ENCODE data around the gene TP53TG5.
A peak's percentile ranks its signal among the peaks of the same experiment; 100 is the strongest.
"Not testable (repeated sequence)": the region's sequence is repeated elsewhere in the genome, so short reads cannot be mapped to it uniquely, and the experiment has no call there.

The TP53TG5 gene

GRCh38 chr20:45366192-45366591 is 11.9 kb downstream of the TP53TG5 start:
- no peak for DNase-seq

GRCh38 chr20:45365444-45365970 is 12.6 kb downstream of the TP53TG5 start:
- DNase-seq: no peak

GRCh38 chr20:45363611-45364492 is 14.3 kb downstream of the TP53TG5 start:
- DNase-seq: no peak

GRCh38 chr20:45362804-45363610 is 15.1 kb downstream of the TP53TG5 start, which contains the start of gene SYS1:
SYS1 (plus strand) TSS chr20:45363156; CDS start chr20:45363532, 376 bp downstream.
- DNase-seq: peak; percentile 99

- no peak for DNase-seq
Measured at GRCh38 chr20:45361793-45362192, 16.3 kb downstream of the TP53TG5 start.

GRCh38 chr20:45359406-45360148 is 18.5 kb downstream of the TP53TG5 start:
- peak; percentile 60 for DNase-seq

GRCh38 chr20:45359069-45359405 is 19.1 kb downstream of the TP53TG5 start:
- DNase-seq: peak; percentile 42

GRCh38 chr20:45358282-45359068 is 19.6 kb downstream of the TP53TG5 start:
- DNase-seq: peak; percentile 72

- peak; percentile 62 for DNase-seq
Measured at GRCh38 chr20:45355209-45356084, 22.7 kb downstream of the TP53TG5 start.

GRCh38 chr20:45354423-45355208 is 23.5 kb downstream of the TP53TG5 start:
- DNase-seq: peak; percentile 59

- no peak for DNase-seq
Measured at GRCh38 chr20:45353746-45354145, 24.4 kb downstream of the TP53TG5 start.

- no peak for DNase-seq
Measured at GRCh38 chr20:45352729-45353128, 25.4 kb downstream of the TP53TG5 start.

GRCh38 chr20:45350795-45351194 is 27.3 kb downstream of the TP53TG5 start:
- DNase-seq: not testable (repeated sequence)

GRCh38 chr20:45350217-45350616 is 27.9 kb downstream of the TP53TG5 start:
- no peak for DNase-seq

- peak; percentile 64 for DNase-seq
Measured at GRCh38 chr20:45347936-45348778, 30.0 kb downstream of the TP53TG5 start, which contains the start of gene SDC4. SDC4 (minus strand) TSS chr20:45348424; CDS start chr20:45348384, 40 bp downstream.

GRCh38 chr20:45347297-45347935 is 30.7 kb downstream of the TP53TG5 start:
- DNase-seq: no peak

- peak; percentile 34 for DNase-seq
Measured at GRCh38 chr20:45346851-45347250, 31.3 kb downstream of the TP53TG5 start.

GRCh38 chr20:45346291-45346718 is 31.8 kb downstream of the TP53TG5 start:
- DNase-seq: no peak
